Right hindlimb (tissue), 1 donor: Measurements from ENCODE around the gene PLXND1.

Source experiments
- DNase-seq: peaks from one replicate; pipeline ENCODE4 v3.0.0-alpha.2; 2018

Gene PLXND1

GRCh38 chr3:129561619-129562248, 44.7 kb downstream of the PLXND1 start:
- no peak for DNase-seq

- DNase-seq, result peak; percentile 93
Measured at GRCh38 chr3:129560911-129561594, 45.4 kb downstream of the PLXND1 start.

- peak; percentile 61 for DNase-seq
Measured at GRCh38 chr3:129560269-129560787, 46.1 kb downstream of the PLXND1 start.

GRCh38 chr3:129559565-129560079, 46.9 kb downstream of the PLXND1 start:
- no peak for DNase-seq

GRCh38 chr3:129558772-129559564, 47.5 kb downstream of the PLXND1 start:
- no peak for DNase-seq

GRCh38 chr3:129558081-129558771, 48.2 kb downstream of the PLXND1 start:
- no peak for DNase-seq

- DNase-seq, result peak; percentile 76
Measured at GRCh38 chr3:129557548-129557894, 49.0 kb downstream of the PLXND1 start.

GRCh38 chr3:129556890-129557547, 49.5 kb downstream of the PLXND1 start:
- DNase-seq, result no peak

GRCh38 chr3:129556358-129556695, 50.1 kb downstream of the PLXND1 start:
- DNase-seq, result no peak

GRCh38 chr3:129555616-129556357, 50.7 kb downstream of the PLXND1 start:
- DNase-seq, result no peak

- no peak for DNase-seq
Measured at GRCh38 chr3:129555153-129555550, 51.3 kb downstream of the PLXND1 start.

GRCh38 chr3:129554356-129555152, 51.9 kb downstream of the PLXND1 start:
- peak; percentile 58 for DNase-seq

GRCh38 chr3:129553719-129554118, 52.8 kb downstream of the PLXND1 start:
- DNase-seq, result no peak

- DNase-seq, result no peak
Measured at GRCh38 chr3:129553171-129553570, 53.3 kb downstream of the PLXND1 start.

GRCh38 chr3:129552287-129553050, 54.0 kb downstream of the PLXND1 start:
- no peak for DNase-seq

GRCh38 chr3:129549805-129550204, 56.7 kb downstream of the PLXND1 start:
- no peak for DNase-seq

GRCh38 chr3:129549006-129549800, 57.3 kb downstream of the PLXND1 start:
- no peak for DNase-seq

- DNase-seq, result no peak
Measured at GRCh38 chr3:129548104-129548965, 58.1 kb downstream of the PLXND1 start.
